ENCODE measurements around the gene CBR3.

DNA sequence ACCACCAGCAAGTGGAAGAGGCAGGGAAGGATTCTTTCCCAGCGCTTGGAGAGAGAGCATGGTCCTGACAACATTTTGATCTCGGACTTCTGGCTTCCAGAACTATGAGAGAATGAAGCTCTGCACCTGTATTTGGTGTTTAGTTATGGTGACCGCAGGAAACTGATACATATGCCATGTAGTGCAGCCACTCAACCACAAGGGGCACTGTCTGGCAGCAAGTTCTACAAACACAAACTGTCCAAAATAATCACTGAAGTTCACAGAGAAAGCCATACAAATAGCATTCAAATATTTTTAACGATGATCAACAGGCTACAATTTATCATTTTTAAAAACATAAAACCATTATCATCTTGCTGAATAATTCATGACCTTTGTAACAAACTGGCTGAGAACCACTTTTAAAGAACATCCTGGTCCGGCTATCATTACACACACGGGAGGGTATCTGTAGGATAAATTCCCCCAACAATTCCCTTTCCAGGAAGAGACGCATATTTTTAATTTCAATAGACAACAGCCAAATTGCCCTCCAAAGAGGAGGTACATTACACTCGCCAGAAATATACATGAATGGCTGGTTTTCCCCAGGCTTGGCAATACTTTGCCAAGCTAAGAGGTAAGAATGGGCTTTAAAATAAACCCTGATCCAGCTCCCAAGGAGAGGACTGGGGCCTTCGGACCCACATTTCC lies 9.2 kb upstream of the CBR3 start:
- TF ChIP-seq CTCF (IDR thresholded peaks at IDR 0.05; ENCODE audit: insufficient read depth, low read length, poor library complexity, severe bottlenecking) (peak; percentile 87), EZH2phosphoT487 (conservative IDR thresholded peaks at IDR 0.05; ENCODE audit: low read length) (no peak)
